ENCODE measurements around the gene ADGRB3.

The ADGRB3 gene

GRCh38 chr6:68634726-68635411 is at the start of gene ADGRB3:
Gene ADGRB3 (plus strand): TSS chr6:68635282. CDS start chr6:68638676, 3,394 bp downstream.
- Histone ChIP-seq H3K27ac (ENCODE audit: low read length) (peak within 1 kb of the TSS; percentile 33; the same call in 1 of the 2 replicates), H2AFZ (ENCODE audit: low read length) (peak within 1 kb of the TSS; percentile 97)

DNA sequence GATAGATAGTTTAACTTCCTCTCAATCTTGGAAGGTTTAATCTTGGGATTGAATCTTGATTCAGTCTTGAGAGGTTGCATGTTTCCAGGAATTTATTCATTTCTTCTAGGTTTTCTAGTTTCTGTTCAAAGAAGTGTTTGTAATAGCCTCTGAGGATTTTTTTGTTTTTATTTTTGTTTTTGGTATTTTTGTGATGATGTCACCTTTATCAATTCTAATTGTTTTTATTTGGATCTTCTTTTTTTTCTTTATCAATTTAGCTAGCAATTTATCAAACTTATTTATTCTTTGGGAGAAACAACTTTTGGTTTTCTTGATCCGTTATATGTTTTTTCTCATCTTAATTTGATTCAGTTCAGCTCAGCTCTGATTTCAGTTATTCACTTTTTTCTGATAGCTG is 41.5 kb upstream of the ADGRB3 start:
- Histone ChIP-seq H3K9me2 (replicated peaks; ENCODE audit: insufficient read depth, low read length) (no peaks in the 10 kb centered on the region), H3F3A (ENCODE audit: insufficient read depth, low read length) (no peaks in the 10 kb centered on the region), H3K4me2 (ENCODE audit: low read depth, low read length) (no peak overlapping the region), H3K4me3 (ENCODE audit: low read length) (no peak overlapping the region), H3K27me3 (replicated peaks; ENCODE audit: insufficient read depth, low read length) (no peaks in the 10 kb centered on the region), H3K36me3 (replicated peaks; ENCODE audit: insufficient read depth, low read length) (no peaks in the 10 kb centered on the region), H4K20me1 (ENCODE audit: insufficient read depth, low read length) (no peaks in the 10 kb centered on the region), H3K79me2 (ENCODE audit: low read length) (no peaks in the 10 kb centered on the region), H2AFZ (ENCODE audit: low read length) (no peak overlapping the region), H3K9me3 (replicated peaks; ENCODE audit: insufficient read depth, low read length) (no peaks in the 10 kb centered on the region), H3K9ac (ENCODE audit: low read length) (no peak overlapping the region), H3K27ac (ENCODE audit: low read length) (no peak overlapping the region), H3K4me1 (ENCODE audit: low read length) (peaks cover 9% of the 10 kb centered on the region)
- no peak for DNase-seq
- no peak for TF ChIP-seq EZH2 (optimal IDR thresholded peaks at IDR 0.05; ENCODE audit: low read depth, low read length)
- no peak for TF ChIP-seq EZH2phosphoT487 (IDR thresholded peaks at IDR 0.05; ENCODE audit: low read length)
- TF ChIP-seq CTCF (IDR thresholded peaks at IDR 0.05; ENCODE audit: low read length): no peak

More at GRCh38 chr6:68634726-68635411, at the start of gene ADGRB3:
- Histone ChIP-seq H3K4me1 (ENCODE audit: low read length) (peaks cover 3% of the 10 kb centered on the region; the same call in 1 of the 2 replicates), H3F3A (ENCODE audit: insufficient read depth, low read length) (peaks cover 6% of the 10 kb centered on the region; the same call in 1 of the 2 replicates), H3K9me2 (replicated peaks; ENCODE audit: insufficient read depth, low read length) (no peaks in the 10 kb centered on the region), H3K4me2 (ENCODE audit: low read depth, low read length) (peak within 1 kb of the TSS; percentile 78), H3K9me3 (replicated peaks; ENCODE audit: insufficient read depth, low read length) (no peaks in the 10 kb centered on the region), H4K20me1 (ENCODE audit: insufficient read depth, low read length) (no peaks in the 10 kb centered on the region), H3K4me3 (ENCODE audit: low read length) (peak within 1 kb of the TSS; percentile 88), H3K79me2 (ENCODE audit: low read length) (no peaks in the 10 kb centered on the region), H3K9ac (ENCODE audit: low read length) (peak within 1 kb of the TSS; percentile 65), H3K27me3 (replicated peaks; ENCODE audit: insufficient read depth, low read length) (no peaks in the 10 kb centered on the region), H3K36me3 (replicated peaks; ENCODE audit: insufficient read depth, low read length) (no peaks in the 10 kb centered on the region)
- TF ChIP-seq CTCF (IDR thresholded peaks at IDR 0.05; ENCODE audit: low read length) (no peak), EZH2phosphoT487 (IDR thresholded peaks at IDR 0.05; ENCODE audit: low read length) (no peak), EZH2 (optimal IDR thresholded peaks at IDR 0.05; ENCODE audit: low read depth, low read length) (no peak)
- peak; percentile 90 for DNase-seq

GRCh38 chr6:68597642-68598041 is 37.4 kb upstream of the ADGRB3 start:
- Histone ChIP-seq H3K27ac (ENCODE audit: low read length) (no peak overlapping the region), H3K9me3 (replicated peaks; ENCODE audit: insufficient read depth, low read length) (no peaks in the 10 kb centered on the region), H2AFZ (ENCODE audit: low read length) (no peak overlapping the region), H3F3A (ENCODE audit: insufficient read depth, low read length) (no peaks in the 10 kb centered on the region), H3K4me3 (ENCODE audit: low read length) (no peak overlapping the region), H3K9ac (ENCODE audit: low read length) (no peak overlapping the region), H3K27me3 (replicated peaks; ENCODE audit: insufficient read depth, low read length) (no peaks in the 10 kb centered on the region), H3K4me2 (ENCODE audit: low read depth, low read length) (no peak overlapping the region), H4K20me1 (ENCODE audit: insufficient read depth, low read length) (no peaks in the 10 kb centered on the region), H3K4me1 (ENCODE audit: low read length) (no peaks in the 10 kb centered on the region), H3K79me2 (ENCODE audit: low read length) (no peaks in the 10 kb centered on the region), H3K9me2 (replicated peaks; ENCODE audit: insufficient read depth, low read length) (no peaks in the 10 kb centered on the region), H3K36me3 (replicated peaks; ENCODE audit: insufficient read depth, low read length) (no peaks in the 10 kb centered on the region)
- DNase-seq: no peak
- no peak for TF ChIP-seq EZH2 (optimal IDR thresholded peaks at IDR 0.05; ENCODE audit: low read depth, low read length)
- TF ChIP-seq CTCF (IDR thresholded peaks at IDR 0.05; ENCODE audit: low read length): no peak
- no peak for TF ChIP-seq EZH2phosphoT487 (IDR thresholded peaks at IDR 0.05; ENCODE audit: low read length)
